CD4-positive, alpha-beta T cell treated with Interleukin-12 subunit alpha and Interleukin-12 subunit beta, for 1 hour (primary cell): Measurements from ENCODE around the gene GAGE12G.
"Not testable (repeated sequence)": the region's sequence is repeated elsewhere in the genome, so short reads cannot be mapped to it uniquely, and the experiment has no call there.

Experiments used
- DNase-seq: peaks from one replicate; pipeline ENCODE4 v3.0.0-alpha.2; 2020

Gene GAGE12G, protein sequence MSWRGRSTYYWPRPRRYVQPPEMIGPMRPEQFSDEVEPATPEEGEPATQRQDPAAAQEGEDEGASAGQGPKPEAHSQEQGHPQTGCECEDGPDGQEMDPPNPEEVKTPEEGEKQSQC

DNA sequence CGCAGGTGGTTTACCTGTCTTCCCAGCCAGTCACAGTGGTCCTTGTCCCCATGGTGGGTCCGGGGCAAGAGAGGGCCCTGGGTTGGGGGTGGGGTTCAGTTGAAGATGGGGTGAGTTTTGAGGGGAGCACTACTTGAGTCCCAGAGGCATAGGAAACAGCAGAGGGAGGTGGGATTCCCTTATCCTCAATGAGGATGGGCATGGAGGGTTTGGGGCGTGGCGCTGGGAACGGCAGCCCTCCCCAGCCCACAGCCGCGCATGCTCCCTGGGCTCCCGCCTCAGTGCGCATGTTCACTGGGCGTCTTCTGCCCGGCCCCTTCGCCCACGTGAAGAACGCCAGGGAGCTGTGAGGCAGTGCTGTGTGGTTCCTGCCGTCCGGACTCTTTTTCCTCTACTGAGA lies at the start of gene GAGE12G:
TSS of gene GAGE12G (plus strand) at position 301 of the 400 bp plus-strand sequence. CDS start 1,155 bp downstream, outside the sequence.
- DNase-seq: not testable (repeated sequence)

DNA sequence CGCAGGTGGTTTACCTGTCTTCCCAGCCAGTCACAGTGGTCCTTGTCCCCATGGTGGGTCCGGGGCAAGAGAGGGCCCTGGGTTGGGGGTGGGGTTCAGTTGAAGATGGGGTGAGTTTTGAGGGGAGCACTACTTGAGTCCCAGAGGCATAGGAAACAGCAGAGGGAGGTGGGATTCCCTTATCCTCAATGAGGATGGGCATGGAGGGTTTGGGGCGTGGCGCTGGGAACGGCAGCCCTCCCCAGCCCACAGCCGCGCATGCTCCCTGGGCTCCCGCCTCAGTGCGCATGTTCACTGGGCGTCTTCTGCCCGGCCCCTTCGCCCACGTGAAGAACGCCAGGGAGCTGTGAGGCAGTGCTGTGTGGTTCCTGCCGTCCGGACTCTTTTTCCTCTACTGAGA lies 38.3 kb upstream of the GAGE12G start, which contains the start of gene GAGE12C:
TSS of gene GAGE12C (plus strand) at position 301 of the 400 bp plus-strand sequence. CDS start 1,155 bp downstream, outside the sequence.
- not testable (repeated sequence) for DNase-seq

DNA sequence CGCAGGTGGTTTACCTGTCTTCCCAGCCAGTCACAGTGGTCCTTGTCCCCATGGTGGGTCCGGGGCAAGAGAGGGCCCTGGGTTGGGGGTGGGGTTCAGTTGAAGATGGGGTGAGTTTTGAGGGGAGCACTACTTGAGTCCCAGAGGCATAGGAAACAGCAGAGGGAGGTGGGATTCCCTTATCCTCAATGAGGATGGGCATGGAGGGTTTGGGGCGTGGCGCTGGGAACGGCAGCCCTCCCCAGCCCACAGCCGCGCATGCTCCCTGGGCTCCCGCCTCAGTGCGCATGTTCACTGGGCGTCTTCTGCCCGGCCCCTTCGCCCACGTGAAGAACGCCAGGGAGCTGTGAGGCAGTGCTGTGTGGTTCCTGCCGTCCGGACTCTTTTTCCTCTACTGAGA lies 28.8 kb upstream of the GAGE12G start, which contains the start of gene GAGE12D:
TSS of gene GAGE12D (plus strand) at position 301 of the 400 bp plus-strand sequence. CDS start 1,155 bp downstream, outside the sequence.
- DNase-seq: not testable (repeated sequence)

DNA sequence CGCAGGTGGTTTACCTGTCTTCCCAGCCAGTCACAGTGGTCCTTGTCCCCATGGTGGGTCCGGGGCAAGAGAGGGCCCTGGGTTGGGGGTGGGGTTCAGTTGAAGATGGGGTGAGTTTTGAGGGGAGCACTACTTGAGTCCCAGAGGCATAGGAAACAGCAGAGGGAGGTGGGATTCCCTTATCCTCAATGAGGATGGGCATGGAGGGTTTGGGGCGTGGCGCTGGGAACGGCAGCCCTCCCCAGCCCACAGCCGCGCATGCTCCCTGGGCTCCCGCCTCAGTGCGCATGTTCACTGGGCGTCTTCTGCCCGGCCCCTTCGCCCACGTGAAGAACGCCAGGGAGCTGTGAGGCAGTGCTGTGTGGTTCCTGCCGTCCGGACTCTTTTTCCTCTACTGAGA lies 19.2 kb upstream of the GAGE12G start, which contains the start of gene GAGE12E:
TSS of gene GAGE12E (plus strand) at position 301 of the 400 bp plus-strand sequence. CDS start 1,155 bp downstream, outside the sequence.
- not testable (repeated sequence) for DNase-seq

DNA sequence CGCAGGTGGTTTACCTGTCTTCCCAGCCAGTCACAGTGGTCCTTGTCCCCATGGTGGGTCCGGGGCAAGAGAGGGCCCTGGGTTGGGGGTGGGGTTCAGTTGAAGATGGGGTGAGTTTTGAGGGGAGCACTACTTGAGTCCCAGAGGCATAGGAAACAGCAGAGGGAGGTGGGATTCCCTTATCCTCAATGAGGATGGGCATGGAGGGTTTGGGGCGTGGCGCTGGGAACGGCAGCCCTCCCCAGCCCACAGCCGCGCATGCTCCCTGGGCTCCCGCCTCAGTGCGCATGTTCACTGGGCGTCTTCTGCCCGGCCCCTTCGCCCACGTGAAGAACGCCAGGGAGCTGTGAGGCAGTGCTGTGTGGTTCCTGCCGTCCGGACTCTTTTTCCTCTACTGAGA lies 9.7 kb upstream of the GAGE12G start, which contains the start of gene GAGE12F:
TSS of gene GAGE12F (plus strand) at position 301 of the 400 bp plus-strand sequence. CDS start 1,155 bp downstream, outside the sequence.
- not testable (repeated sequence) for DNase-seq

DNA sequence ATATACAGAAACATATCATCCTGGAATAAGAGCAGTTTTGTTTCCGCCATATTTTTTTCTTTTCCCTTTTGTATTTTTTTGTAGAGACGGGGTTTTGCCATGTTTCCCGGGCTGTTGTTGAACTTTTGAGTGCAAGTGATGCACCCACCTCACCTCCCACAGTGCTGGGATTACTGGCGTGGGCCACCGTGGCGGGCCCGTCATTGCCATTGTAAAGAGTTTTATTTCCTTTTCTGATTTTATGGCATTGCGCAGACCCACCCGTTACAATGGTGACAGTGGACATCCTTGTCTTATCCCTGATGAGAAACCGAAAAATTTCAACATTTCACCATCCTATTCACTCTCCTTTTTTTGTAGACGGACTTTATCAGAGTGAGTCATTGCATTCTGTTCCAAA lies 1.5 kb upstream of the GAGE12G start:
- not testable (repeated sequence) for DNase-seq

DNA sequence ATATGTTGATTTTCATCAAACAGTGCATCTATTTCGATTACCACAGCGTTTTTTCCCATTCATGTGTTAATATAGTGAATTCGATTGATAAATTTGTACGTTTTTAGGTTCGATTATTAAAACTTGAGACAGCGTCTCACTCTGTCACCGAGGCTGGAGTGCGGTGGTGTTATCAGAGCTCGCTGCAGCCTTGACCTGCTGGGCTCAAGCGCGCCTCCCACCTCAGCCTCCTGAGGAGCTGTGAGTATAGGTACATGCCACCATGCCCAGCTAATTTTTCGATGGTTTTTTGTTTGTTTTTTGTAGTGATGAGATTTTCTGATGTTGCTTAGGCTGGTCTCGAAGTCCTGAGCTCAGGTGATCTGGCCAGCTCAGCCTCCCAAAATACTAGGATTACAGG lies 1.0 kb upstream of the GAGE12G start:
- DNase-seq: not testable (repeated sequence)

DNA sequence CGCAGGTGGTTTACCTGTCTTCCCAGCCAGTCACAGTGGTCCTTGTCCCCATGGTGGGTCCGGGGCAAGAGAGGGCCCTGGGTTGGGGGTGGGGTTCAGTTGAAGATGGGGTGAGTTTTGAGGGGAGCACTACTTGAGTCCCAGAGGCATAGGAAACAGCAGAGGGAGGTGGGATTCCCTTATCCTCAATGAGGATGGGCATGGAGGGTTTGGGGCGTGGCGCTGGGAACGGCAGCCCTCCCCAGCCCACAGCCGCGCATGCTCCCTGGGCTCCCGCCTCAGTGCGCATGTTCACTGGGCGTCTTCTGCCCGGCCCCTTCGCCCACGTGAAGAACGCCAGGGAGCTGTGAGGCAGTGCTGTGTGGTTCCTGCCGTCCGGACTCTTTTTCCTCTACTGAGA lies 9.4 kb downstream of the GAGE12G start, which contains the start of gene GAGE12H:
TSS of gene GAGE12H (plus strand) at position 301 of the 400 bp plus-strand sequence. CDS start 1,155 bp downstream, outside the sequence.
- DNase-seq: not testable (repeated sequence)

DNA sequence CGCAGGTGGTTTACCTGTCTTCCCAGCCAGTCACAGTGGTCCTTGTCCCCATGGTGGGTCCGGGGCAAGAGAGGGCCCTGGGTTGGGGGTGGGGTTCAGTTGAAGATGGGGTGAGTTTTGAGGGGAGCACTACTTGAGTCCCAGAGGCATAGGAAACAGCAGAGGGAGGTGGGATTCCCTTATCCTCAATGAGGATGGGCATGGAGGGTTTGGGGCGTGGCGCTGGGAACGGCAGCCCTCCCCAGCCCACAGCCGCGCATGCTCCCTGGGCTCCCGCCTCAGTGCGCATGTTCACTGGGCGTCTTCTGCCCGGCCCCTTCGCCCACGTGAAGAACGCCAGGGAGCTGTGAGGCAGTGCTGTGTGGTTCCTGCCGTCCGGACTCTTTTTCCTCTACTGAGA lies 19.0 kb downstream of the GAGE12G start, which contains the start of gene GAGE2A:
TSS of gene GAGE2A (plus strand) at position 301 of the 400 bp plus-strand sequence. CDS start 1,155 bp downstream, outside the sequence.
- DNase-seq: not testable (repeated sequence)

DNA sequence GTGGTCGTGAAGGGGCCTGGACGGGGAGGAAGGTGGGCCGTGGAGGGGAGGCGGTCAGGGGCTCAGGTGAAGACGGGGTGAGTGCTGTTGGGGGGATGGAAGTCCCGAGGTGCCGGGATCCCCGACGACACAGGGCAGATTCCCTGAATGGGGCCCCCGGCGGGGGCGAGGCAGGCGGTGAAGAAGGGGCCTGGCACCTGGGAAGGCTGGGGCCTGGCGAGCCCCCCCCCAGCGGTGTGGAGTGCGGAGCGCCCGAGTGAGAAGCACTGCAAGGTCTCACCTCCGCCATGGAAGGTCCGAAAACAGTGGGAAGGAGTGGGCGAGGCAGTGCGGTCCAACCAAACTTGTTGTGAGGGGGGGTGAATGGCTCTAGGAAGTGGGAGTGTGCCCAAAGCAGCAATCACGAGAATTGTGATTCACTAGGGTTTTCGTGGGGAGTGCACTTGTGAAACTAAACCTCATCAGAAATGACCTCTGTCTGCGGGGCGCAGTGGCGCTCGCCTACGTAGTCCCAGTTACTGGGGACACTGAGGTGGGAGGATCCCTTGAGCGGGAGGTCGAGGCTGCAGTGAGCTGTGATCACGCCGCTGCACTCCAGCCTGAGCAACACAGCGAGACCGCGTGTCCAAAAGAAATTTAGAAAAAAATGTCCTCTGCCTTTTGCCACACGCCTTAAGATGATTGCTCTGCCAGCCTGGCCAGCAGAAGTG lies 19.7 kb downstream of the GAGE12G start:
- DNase-seq: not testable (repeated sequence)

DNA sequence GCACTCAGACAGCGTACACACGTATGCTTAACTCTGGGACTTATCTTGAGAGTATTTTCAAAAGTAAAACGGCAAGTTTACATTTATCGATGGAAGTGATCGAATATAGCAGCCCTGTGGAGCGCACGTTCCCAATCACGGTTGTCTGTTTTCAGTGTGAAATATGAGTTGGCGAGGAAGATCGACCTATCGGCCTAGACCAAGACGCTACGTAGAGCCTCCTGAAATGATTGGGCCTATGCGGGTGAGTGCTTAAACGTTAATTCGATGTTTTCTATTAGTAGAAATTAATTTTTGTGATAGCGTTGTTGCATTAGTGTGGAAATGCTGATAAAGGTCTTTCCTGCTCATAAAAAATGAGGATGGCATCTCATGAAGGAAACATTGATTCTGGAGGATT lies 20.3 kb downstream of the GAGE12G start:
- not testable (repeated sequence) for DNase-seq

DNA sequence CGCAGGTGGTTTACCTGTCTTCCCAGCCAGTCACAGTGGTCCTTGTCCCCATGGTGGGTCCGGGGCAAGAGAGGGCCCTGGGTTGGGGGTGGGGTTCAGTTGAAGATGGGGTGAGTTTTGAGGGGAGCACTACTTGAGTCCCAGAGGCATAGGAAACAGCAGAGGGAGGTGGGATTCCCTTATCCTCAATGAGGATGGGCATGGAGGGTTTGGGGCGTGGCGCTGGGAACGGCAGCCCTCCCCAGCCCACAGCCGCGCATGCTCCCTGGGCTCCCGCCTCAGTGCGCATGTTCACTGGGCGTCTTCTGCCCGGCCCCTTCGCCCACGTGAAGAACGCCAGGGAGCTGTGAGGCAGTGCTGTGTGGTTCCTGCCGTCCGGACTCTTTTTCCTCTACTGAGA lies 28.5 kb downstream of the GAGE12G start, which contains the start of gene GAGE1:
TSS of gene GAGE1 (plus strand) at position 301 of the 400 bp plus-strand sequence. CDS start 1,155 bp downstream, outside the sequence.
- DNase-seq: not testable (repeated sequence)

DNA sequence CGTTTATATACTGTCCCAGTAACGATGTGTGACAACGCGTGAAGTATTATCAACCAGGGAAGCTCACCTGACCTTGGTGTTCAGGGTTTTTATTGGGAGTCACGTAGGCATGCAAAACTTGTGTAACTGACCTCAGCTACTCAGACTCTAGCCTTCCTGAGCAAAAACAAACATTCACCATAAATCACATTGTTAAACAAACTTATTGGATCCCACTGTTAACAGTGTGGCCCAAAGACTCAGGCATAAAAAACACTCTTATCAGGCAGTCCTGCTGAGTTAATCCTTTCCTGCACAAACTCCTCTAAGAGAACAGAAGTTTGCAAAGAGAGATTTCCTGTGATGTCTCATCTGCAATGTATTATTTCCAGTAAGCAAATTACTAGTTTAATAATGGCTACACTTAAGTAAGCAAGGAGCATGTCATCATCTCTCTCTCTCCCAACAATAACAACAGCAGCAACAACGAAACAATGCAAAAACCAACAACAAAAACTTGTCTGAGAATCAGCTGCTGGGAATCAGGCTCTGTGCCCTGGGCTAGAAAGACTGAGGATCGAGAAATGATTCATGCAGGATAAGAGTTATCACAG lies 40.6 kb downstream of the GAGE12G start:
- DNase-seq: no peak

DNA sequence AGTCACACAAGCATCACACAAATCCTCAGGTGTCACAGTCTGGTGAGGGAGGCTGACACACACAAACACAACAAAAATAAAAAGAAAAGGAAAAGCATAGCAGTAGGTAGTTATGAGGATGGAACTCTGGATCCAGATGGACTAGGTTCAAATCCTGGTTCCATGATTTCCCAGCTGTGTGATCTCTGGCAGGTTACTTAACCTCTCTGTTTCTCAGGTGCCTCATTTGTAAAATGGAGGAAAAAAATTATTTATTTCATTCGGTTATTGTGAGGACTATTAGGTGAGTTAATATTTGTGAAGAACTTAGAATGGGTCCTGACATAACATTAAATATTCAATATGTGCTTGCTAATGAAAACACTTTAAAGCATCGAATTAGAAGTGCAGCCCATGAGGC lies 48.4 kb downstream of the GAGE12G start:
- DNase-seq: no peak
